Measurements from ENCODE around the gene GAS2L1. TPM values are rescaled to one million over a fixed set of nuclear protein-coding genes. Genes with fewer than 3 reads are reported as not detected.

Gene GAS2L1
- total RNA-seq, 2 donors from 2014 or later: 0.41 to 0.79 TPM

- Mint-ChIP-seq H3K27ac (no peak overlapping the region), H3K36me3 (ENCODE audit: insufficient read depth in 2 of 2) (no peaks in the 10 kb centered on the region), H3K4me1 (ENCODE audit: low read depth) (peaks cover 10% of the 10 kb centered on the region), H3K9me3 (no peaks in the 10 kb centered on the region), H3K4me3 (no peak overlapping the region), H3K27me3 (ENCODE audit: low read depth) (peaks cover 40% of the 10 kb centered on the region)
- no peak for ATAC-seq (replicated peaks in 1 of 2)
- DNase-seq: no peak
These were observed 1.8 kb downstream of the GAS2L1 start for GRCh38 chr22:29308148-29308790.

- ATAC-seq (replicated peaks in 1 of 2) (peak in 1 of 2 donors; percentile 54), DNase-seq (peak; percentile 35 to 60)
- H3K27me3 Mint-ChIP-seq (ENCODE audit: low read depth): peaks cover 44% of the 10 kb centered on the region
- no peak overlapping the region for H3K4me3 Mint-ChIP-seq
- no peaks in the 10 kb centered on the region for H3K9me3 Mint-ChIP-seq
- H3K4me1 Mint-ChIP-seq (ENCODE audit: low read depth): peaks cover 14% of the 10 kb centered on the region
- H3K36me3 Mint-ChIP-seq (ENCODE audit: insufficient read depth in 2 of 2): no peaks in the 10 kb centered on the region
- H3K27ac Mint-ChIP-seq: no peak overlapping the region
These were observed 2.4 kb downstream of the GAS2L1 start for GRCh38 chr22:29308791-29309262.

DNA sequence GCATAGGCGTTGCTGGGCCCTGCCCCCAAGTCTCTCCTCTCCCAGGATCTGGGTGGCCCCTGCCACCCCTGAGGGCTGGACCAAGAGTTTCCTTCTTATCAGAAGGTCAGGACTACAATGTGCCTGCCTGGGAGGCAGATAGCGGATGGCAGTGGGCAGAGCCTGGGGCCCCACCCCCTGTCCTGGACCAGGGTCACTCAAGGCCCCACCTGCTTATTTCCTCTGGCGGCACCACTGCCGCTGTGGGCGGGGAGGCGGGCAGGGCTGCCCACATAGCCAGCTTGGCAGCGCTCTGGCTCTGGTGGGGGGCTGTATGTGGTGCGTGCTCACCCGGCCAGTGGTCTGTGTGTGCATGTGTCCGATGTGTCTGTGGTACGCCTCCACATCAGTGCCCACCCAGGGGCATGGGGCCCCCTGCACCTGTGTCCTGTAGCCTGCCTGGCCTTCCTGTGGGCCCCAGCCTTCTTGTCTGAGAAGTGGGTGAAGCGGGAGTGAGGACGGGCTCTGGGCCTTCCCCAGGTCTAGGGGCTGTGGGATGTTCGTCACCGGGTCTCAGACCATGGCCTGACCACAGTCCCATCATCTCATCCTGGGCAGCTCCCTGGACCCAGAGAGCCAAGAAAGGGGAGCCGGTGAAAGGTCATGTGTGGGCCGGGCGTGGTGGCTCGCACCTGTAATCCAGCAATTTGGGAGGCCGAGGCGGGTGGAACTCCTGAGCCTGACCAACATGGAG, 3.0 kb downstream of the GAS2L1 start:
- Mint-ChIP-seq H3K27ac (no peak overlapping the region), H3K27me3 (ENCODE audit: low read depth) (peaks cover 45% of the 10 kb centered on the region), H3K4me3 (no peak overlapping the region), H3K36me3 (ENCODE audit: insufficient read depth in 2 of 2) (no peaks in the 10 kb centered on the region), H3K4me1 (ENCODE audit: low read depth) (peaks cover 20% of the 10 kb centered on the region), H3K9me3 (no peaks in the 10 kb centered on the region)
- ATAC-seq (replicated peaks in 1 of 2): no peak
- no peak for DNase-seq

GRCh38 chr22:29310065-29310862, 3.8 kb downstream of the GAS2L1 start:
- Mint-ChIP-seq H3K27me3 (ENCODE audit: low read depth) (peaks cover 40% of the 10 kb centered on the region), H3K36me3 (ENCODE audit: insufficient read depth in 2 of 2) (no peaks in the 10 kb centered on the region), H3K27ac (no peak overlapping the region), H3K9me3 (no peaks in the 10 kb centered on the region), H3K4me3 (no peak overlapping the region), H3K4me1 (ENCODE audit: low read depth) (peaks cover 24% of the 10 kb centered on the region)
- DNase-seq (no peak), ATAC-seq (replicated peaks in 1 of 2) (no peak)

- H3K36me3 Mint-ChIP-seq (ENCODE audit: insufficient read depth in 2 of 2): no peaks in the 10 kb centered on the region
- peak; percentile 39 to 44 for ATAC-seq (replicated peaks in 1 of 2)
- H3K4me1 Mint-ChIP-seq (ENCODE audit: low read depth): peaks cover 20% of the 10 kb centered on the region
- no peaks in the 10 kb centered on the region for H3K9me3 Mint-ChIP-seq
- peaks cover 34% of the 10 kb centered on the region for H3K27me3 Mint-ChIP-seq (ENCODE audit: low read depth)
- peak; percentile 62 to 69 for DNase-seq
- H3K4me3 Mint-ChIP-seq: no peak overlapping the region
- H3K27ac Mint-ChIP-seq: no peak overlapping the region
These were observed 4.5 kb downstream of the GAS2L1 start for GRCh38 chr22:29310863-29311339.

DNA sequence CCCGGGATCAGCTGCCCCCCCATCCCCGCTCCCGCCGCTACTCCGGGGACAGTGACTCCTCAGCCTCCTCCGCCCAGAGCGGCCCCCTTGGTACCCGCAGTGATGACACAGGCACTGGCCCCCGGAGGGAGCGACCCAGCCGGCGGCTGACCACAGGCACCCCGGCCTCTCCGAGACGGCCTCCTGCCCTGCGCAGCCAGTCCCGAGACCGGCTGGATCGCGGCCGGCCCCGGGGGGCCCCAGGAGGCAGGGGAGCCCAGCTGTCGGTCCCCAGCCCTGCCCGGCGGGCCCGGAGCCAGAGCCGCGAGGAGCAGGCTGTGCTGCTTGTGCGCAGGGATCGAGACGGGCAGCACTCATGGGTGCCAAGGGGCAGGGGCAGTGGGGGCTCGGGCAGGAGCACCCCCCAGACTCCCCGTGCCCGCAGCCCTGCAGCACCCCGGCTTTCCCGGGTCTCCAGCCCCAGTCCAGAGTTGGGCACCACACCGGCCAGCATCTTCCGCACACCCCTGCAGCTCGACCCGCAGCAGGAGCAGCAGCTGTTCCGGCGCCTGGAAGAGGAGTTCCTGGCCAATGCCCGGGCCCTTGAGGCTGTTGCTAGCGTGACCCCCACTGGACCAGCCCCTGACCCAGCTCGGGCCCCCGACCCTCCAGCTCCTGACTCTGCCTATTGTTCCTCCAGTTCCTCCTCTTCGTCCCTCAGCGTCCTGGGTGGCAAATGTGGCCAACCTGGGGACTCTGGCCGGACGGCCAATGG, 5.2 kb downstream of the GAS2L1 start:
- Mint-ChIP-seq H3K36me3 (ENCODE audit: insufficient read depth in 2 of 2) (no peaks in the 10 kb centered on the region), H3K27ac (no peak overlapping the region), H3K4me3 (no peak overlapping the region), H3K27me3 (ENCODE audit: low read depth) (peaks cover 35% of the 10 kb centered on the region), H3K9me3 (no peaks in the 10 kb centered on the region), H3K4me1 (ENCODE audit: low read depth) (peaks cover 13% of the 10 kb centered on the region)
- no peak for ATAC-seq (replicated peaks in 1 of 2)
- DNase-seq: no peak

DNA sequence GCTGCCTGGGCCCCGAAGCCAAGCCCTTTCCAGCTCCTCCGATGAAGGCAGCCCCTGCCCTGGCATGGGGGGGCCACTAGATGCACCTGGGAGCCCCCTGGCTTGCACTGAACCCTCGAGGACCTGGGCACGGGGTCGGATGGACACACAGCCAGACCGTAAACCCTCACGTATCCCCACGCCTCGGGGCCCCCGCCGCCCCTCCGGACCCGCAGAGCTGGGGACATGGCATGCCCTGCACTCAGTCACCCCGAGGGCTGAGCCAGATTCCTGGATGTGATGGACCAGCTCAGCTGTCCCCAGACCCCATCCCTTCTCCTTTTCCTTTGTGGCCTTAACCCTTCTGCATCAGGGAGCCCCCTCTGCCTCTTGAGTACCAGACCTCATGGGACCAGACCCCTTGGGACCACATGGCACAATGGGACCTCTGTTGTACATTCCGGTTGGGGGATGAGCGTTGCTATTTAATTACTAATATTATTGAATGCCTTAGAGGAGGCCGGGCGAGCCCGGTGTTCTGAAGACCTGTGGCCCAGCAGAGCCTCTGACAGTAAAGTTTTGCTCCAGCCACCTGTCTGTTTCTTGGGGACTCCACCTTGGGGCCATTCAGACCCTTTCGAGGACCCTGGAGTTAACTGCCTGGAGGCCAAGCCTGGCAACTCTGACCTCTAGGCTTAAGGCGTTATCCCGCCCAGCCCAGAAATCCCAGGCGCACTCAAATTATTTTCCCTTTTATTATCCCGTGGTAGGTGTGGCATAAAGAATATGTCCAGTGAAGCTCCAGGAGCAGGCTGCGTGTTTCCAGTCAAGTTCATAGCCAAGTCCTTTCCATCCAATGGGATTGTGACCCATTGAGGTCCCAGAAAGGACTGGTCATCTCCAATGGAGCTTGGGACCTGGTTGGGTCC, 6.0 kb downstream of the GAS2L1 start:
- Mint-ChIP-seq H3K27me3 (ENCODE audit: low read depth) (peaks cover 37% of the 10 kb centered on the region), H3K4me3 (no peak overlapping the region), H3K9me3 (no peaks in the 10 kb centered on the region), H3K36me3 (ENCODE audit: insufficient read depth in 2 of 2) (no peaks in the 10 kb centered on the region), H3K4me1 (ENCODE audit: low read depth) (peaks cover 13% of the 10 kb centered on the region), H3K27ac (no peak overlapping the region)
- ATAC-seq (replicated peaks in 1 of 2) (no peak), DNase-seq (no peak)

- Mint-ChIP-seq H3K4me1 (ENCODE audit: low read depth) (peaks cover 13% of the 10 kb centered on the region), H3K27me3 (ENCODE audit: low read depth) (peaks cover 37% of the 10 kb centered on the region), H3K4me3 (peak overlapping the region in 1 of 2 donors; percentile 12), H3K9me3 (no peaks in the 10 kb centered on the region), H3K27ac (no peak overlapping the region), H3K36me3 (ENCODE audit: insufficient read depth in 2 of 2) (no peaks in the 10 kb centered on the region)
- peak in 1 of 2 donors; percentile 51 for DNase-seq
- ATAC-seq (replicated peaks in 1 of 2): peak; percentile 26 to 49
These were observed 6.7 kb downstream of the GAS2L1 start for GRCh38 chr22:29313126-29313575.

GRCh38 chr22:29313576-29314466, 7.4 kb downstream of the GAS2L1 start:
- Mint-ChIP-seq H3K4me3 (peak overlapping the region; percentile 59 to 66), H3K36me3 (ENCODE audit: insufficient read depth in 2 of 2) (no peaks in the 10 kb centered on the region), H3K27ac (no peak overlapping the region), H3K4me1 (ENCODE audit: low read depth) (peaks cover 13% of the 10 kb centered on the region), H3K27me3 (ENCODE audit: low read depth) (peaks cover 37% of the 10 kb centered on the region), H3K9me3 (no peaks in the 10 kb centered on the region)
- ATAC-seq (replicated peaks in 1 of 2) (no peak), DNase-seq (no peak)

- Mint-ChIP-seq H3K4me1 (ENCODE audit: low read depth) (peaks cover 13% of the 10 kb centered on the region), H3K36me3 (ENCODE audit: insufficient read depth in 2 of 2) (no peaks in the 10 kb centered on the region), H3K27ac (no peak overlapping the region), H3K9me3 (no peaks in the 10 kb centered on the region), H3K4me3 (peak overlapping the region; percentile 59 to 66), H3K27me3 (ENCODE audit: low read depth) (peaks cover 37% of the 10 kb centered on the region)
- ATAC-seq (replicated peaks in 1 of 2) (no peak), DNase-seq (no peak)
These were observed 8.3 kb downstream of the GAS2L1 start for GRCh38 chr22:29314537-29315285.
